HPDE6-E6E7 (cell line): ENCODE results near the gene ACRV1.

Source experiments
- DNase-seq: peaks from one replicate; pipeline ENCODE4 v3.0.0; 2011; ENCODE audit warnings: missing footprints; ENCODE audit errors: extremely low spot score

The ACRV1 gene

GRCh38 chr11:125649465-125650166 is 31.0 kb downstream of the ACRV1 start:
- no peak for DNase-seq

GRCh38 chr11:125645871-125646270 is 34.8 kb downstream of the ACRV1 start:
- DNase-seq = no peak

- no peak for DNase-seq
Observed at GRCh38 chr11:125638315-125638714, 42.3 kb downstream of the ACRV1 start.

GRCh38 chr11:125637840-125638239 is 42.8 kb downstream of the ACRV1 start:
- no peak for DNase-seq

- no peak for DNase-seq
Observed at GRCh38 chr11:125627236-125627910, 53.3 kb downstream of the ACRV1 start.

- no peak for DNase-seq
Observed at GRCh38 chr11:125626288-125626950, 54.2 kb downstream of the ACRV1 start.

- DNase-seq = peak; percentile 72
Observed at GRCh38 chr11:125625630-125626287, 54.9 kb downstream of the ACRV1 start.

GRCh38 chr11:125625225-125625629 is 55.4 kb downstream of the ACRV1 start:
- DNase-seq = no peak

GRCh38 chr11:125624756-125625213 is 55.9 kb downstream of the ACRV1 start, which contains the start of gene CHEK1:
TSS of gene CHEK1 (plus strand) at chr11:125625163. CDS start at chr11:125626769, 1,606 bp downstream.
- no peak for DNase-seq

GRCh38 chr11:125623064-125623463 is 57.6 kb downstream of the ACRV1 start:
- DNase-seq = no peak

GRCh38 chr11:125621995-125622394 is 58.7 kb downstream of the ACRV1 start:
- peak; percentile 25 for DNase-seq
